ENCODE measurements around the gene CACNA2D3. TPM values are rescaled to one million over a fixed set of nuclear protein-coding genes. Genes with fewer than 3 reads are reported as not detected.
A peak's percentile ranks its signal among the peaks of the same experiment; 100 is the strongest.

Gene CACNA2D3
- total RNA-seq, 1 donor from 2014 or later, result 0.70 TPM

DNA sequence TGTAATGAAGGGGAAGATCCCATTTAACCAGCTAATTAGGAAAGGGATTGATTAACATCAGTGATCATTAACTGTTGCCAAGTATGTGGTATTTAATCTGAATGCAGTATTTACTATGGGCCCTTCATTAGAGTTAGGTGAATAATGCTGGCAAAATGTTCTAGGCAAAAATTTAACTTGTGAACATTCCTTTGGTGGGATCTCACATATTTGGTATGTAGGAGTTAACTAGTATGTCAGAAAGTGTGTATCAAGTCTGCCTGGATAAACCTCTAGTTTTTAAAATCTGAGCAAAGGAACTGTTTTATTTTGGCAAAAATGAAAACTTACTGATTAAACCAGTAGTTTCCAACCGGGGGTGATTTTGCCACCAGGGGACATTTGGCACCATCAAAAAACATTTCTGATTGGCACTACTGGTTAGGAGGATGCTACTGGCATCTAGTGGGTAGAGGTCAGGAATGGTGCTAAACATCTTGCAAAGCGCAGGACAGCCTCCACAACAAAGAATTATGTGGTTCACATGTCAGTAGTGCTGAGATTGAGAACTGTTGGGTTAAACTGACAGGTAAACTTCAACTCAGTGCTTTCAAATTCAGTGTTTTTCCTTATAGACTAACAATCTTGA lies 783.0 kb downstream of the CACNA2D3 start:
- Histone ChIP-seq H3K79me2 (ENCODE audit: insufficient read depth, low read length) (no peaks in the 10 kb centered on the region), H2AFZ (ENCODE audit: low read depth, low read length) (no peak overlapping the region), H3K4me1 (ENCODE audit: insufficient read depth, low read length) (peaks cover 18% of the 10 kb centered on the region), H4K20me1 (ENCODE audit: insufficient read depth, low read length) (no peaks in the 10 kb centered on the region), H3K27me3 (ENCODE audit: insufficient read depth, low read length) (no peaks in the 10 kb centered on the region), H3K4me2 (ENCODE audit: low read length) (peak overlapping the region; percentile 47), H3K9me3 (ENCODE audit: insufficient read depth, low read depth, low read length) (no peaks in the 10 kb centered on the region), H3K27ac (ENCODE audit: low read depth, low read length) (peak overlapping the region; percentile 11), H3K9ac (ENCODE audit: low read length) (no peak overlapping the region), H3K36me3 (ENCODE audit: insufficient read depth, low read length) (no peaks in the 10 kb centered on the region), H3K4me3 (ENCODE audit: insufficient read depth, low read depth, low read length) (no peak overlapping the region)
- H3K27ac Mint-ChIP-seq (ENCODE audit: unreplicated experiment), result peak overlapping the region; percentile 66
- FAIRE-seq (peak; percentile 83), DNase-seq (ENCODE audit: low read depth) (peak; percentile 76)
- TF ChIP-seq EZH2 (IDR thresholded peaks at IDR 0.05; ENCODE audit: insufficient read depth, low read length), result no peak
- TF ChIP-seq, protein P1, sequence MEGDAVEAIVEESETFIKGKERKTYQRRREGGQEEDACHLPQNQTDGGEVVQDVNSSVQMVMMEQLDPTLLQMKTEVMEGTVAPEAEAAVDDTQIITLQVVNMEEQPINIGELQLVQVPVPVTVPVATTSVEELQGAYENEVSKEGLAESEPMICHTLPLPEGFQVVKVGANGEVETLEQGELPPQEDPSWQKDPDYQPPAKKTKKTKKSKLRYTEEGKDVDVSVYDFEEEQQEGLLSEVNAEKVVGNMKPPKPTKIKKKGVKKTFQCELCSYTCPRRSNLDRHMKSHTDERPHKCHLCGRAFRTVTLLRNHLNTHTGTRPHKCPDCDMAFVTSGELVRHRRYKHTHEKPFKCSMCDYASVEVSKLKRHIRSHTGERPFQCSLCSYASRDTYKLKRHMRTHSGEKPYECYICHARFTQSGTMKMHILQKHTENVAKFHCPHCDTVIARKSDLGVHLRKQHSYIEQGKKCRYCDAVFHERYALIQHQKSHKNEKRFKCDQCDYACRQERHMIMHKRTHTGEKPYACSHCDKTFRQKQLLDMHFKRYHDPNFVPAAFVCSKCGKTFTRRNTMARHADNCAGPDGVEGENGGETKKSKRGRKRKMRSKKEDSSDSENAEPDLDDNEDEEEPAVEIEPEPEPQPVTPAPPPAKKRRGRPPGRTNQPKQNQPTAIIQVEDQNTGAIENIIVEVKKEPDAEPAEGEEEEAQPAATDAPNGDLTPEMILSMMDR (IDR thresholded peaks at IDR 0.05; ENCODE audit: insufficient read depth, low read depth, low read length), result no peak
- peaks cover 4% of the 10 kb centered on the region for H3K9me3 Mint-ChIP-seq (ENCODE audit: unreplicated experiment)
- H3K36me3 Mint-ChIP-seq (ENCODE audit: low read depth, unreplicated experiment), result no peaks in the 10 kb centered on the region
- no peaks in the 10 kb centered on the region for H3K27me3 Mint-ChIP-seq (ENCODE audit: low read depth, unreplicated experiment)
- peaks cover 41% of the 10 kb centered on the region for H3K4me1 Mint-ChIP-seq (ENCODE audit: low read depth, unreplicated experiment)
- H3K4me3 Mint-ChIP-seq (ENCODE audit: unreplicated experiment), result no peak overlapping the region

DNA sequence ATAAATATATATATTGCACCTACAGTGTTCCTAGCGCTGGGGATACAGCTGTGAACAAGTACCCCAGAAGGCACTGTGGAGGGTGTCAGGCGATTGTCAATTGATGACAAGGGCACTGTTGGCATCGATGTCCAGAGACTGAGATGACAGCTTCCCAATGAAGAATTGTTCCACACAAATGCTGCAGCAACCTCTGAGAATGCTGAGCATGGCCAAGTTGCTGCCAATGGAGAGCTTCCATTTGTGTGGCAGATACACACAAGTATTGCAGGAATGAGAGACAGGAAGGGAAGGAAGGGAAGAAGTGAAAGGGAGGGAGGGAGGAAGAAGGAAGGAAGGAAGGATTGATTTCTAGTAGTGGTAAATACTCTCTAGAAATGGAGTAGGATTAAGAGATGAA lies 783.6 kb downstream of the CACNA2D3 start:
- Mint-ChIP-seq H3K9me3 (ENCODE audit: unreplicated experiment) (peaks cover 4% of the 10 kb centered on the region), H3K4me1 (ENCODE audit: low read depth, unreplicated experiment) (peaks cover 36% of the 10 kb centered on the region), H3K36me3 (ENCODE audit: low read depth, unreplicated experiment) (no peaks in the 10 kb centered on the region), H3K27me3 (ENCODE audit: low read depth, unreplicated experiment) (no peaks in the 10 kb centered on the region), H3K27ac (ENCODE audit: unreplicated experiment) (no peak overlapping the region), H3K4me3 (ENCODE audit: unreplicated experiment) (no peak overlapping the region)
- Histone ChIP-seq H2AFZ (ENCODE audit: low read depth, low read length) (no peak overlapping the region), H3K36me3 (ENCODE audit: insufficient read depth, low read length) (no peaks in the 10 kb centered on the region), H3K4me2 (ENCODE audit: low read length) (no peak overlapping the region), H3K9me3 (ENCODE audit: insufficient read depth, low read depth, low read length) (no peaks in the 10 kb centered on the region), H3K4me3 (ENCODE audit: insufficient read depth, low read depth, low read length) (no peak overlapping the region), H3K4me1 (ENCODE audit: insufficient read depth, low read length) (peaks cover 17% of the 10 kb centered on the region), H3K27me3 (ENCODE audit: insufficient read depth, low read length) (no peaks in the 10 kb centered on the region), H3K9ac (ENCODE audit: low read length) (no peak overlapping the region), H3K27ac (ENCODE audit: low read depth, low read length) (no peak overlapping the region), H3K79me2 (ENCODE audit: insufficient read depth, low read length) (no peaks in the 10 kb centered on the region), H4K20me1 (ENCODE audit: insufficient read depth, low read length) (no peaks in the 10 kb centered on the region)
- no peak for DNase-seq (ENCODE audit: low read depth)
- TF ChIP-seq, protein P1 (IDR thresholded peaks at IDR 0.05; ENCODE audit: insufficient read depth, low read depth, low read length), result no peak
- TF ChIP-seq EZH2 (IDR thresholded peaks at IDR 0.05; ENCODE audit: insufficient read depth, low read length), result no peak
- no peak for FAIRE-seq

DNA sequence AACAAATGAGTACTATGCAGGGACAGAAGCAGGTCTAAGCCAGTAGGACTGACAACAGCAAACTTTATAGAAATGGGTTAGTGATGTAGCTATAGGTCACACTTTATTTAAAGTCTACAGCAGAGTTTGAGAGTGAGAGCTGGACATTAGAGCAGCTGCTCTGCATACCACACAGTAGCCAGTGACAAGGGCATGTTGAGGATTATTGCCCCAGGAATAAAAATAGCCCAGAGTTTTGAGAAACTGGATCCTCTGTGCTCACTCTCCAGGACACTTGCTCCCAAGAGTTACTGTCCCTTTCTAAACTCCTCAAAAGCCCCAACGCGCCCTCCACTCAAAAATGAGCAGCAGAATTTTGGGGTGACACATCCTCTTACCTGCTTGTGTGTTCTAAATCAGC lies 784.4 kb downstream of the CACNA2D3 start:
- Histone ChIP-seq H4K20me1 (ENCODE audit: insufficient read depth, low read length) (no peaks in the 10 kb centered on the region), H3K9ac (ENCODE audit: low read length) (no peak overlapping the region), H2AFZ (ENCODE audit: low read depth, low read length) (no peak overlapping the region), H3K4me1 (ENCODE audit: insufficient read depth, low read length) (peaks cover 13% of the 10 kb centered on the region), H3K4me2 (ENCODE audit: low read length) (no peak overlapping the region), H3K27me3 (ENCODE audit: insufficient read depth, low read length) (no peaks in the 10 kb centered on the region), H3K79me2 (ENCODE audit: insufficient read depth, low read length) (no peaks in the 10 kb centered on the region), H3K36me3 (ENCODE audit: insufficient read depth, low read length) (no peaks in the 10 kb centered on the region), H3K4me3 (ENCODE audit: insufficient read depth, low read depth, low read length) (no peak overlapping the region), H3K9me3 (ENCODE audit: insufficient read depth, low read depth, low read length) (peaks cover 3% of the 10 kb centered on the region), H3K27ac (ENCODE audit: low read depth, low read length) (no peak overlapping the region)
- FAIRE-seq (no peak), DNase-seq (ENCODE audit: low read depth) (no peak)
- Mint-ChIP-seq H3K27me3 (ENCODE audit: low read depth, unreplicated experiment) (no peaks in the 10 kb centered on the region), H3K4me1 (ENCODE audit: low read depth, unreplicated experiment) (peaks cover 27% of the 10 kb centered on the region), H3K4me3 (ENCODE audit: unreplicated experiment) (no peak overlapping the region), H3K9me3 (ENCODE audit: unreplicated experiment) (peaks cover 7% of the 10 kb centered on the region), H3K36me3 (ENCODE audit: low read depth, unreplicated experiment) (no peaks in the 10 kb centered on the region), H3K27ac (ENCODE audit: unreplicated experiment) (no peak overlapping the region)
- TF ChIP-seq, protein P1 (IDR thresholded peaks at IDR 0.05; ENCODE audit: insufficient read depth, low read depth, low read length), result no peak
- TF ChIP-seq EZH2 (IDR thresholded peaks at IDR 0.05; ENCODE audit: insufficient read depth, low read length), result no peak
